HCT116 (cell line): ENCODE results near the gene CRIM1. TPM values are rescaled to one million over a fixed set of nuclear protein-coding genes. Genes with fewer than 3 reads are reported as not detected.

Source experiments
- ATAC-seq: fragments of 200-7000 bp; cut with Tn5 transposase; 2 replicates; pipeline ENCODE4 v1.9.1; 2020; ENCODE audit warnings: mild to moderate bottlenecking, moderate library complexity
- BruUV-seq: library from RNA; stranded (reverse); fragments of 400-500 nt; replicated peaks from 2 replicates; lab custom pipeline; 2021; lab: Mats Ljungman, UMichigan
- CTCF ChIA-PET: fragments of 300-600 bp; sonication (Branson Sonifier 250); formaldehyde crosslinking; loops from one replicate; lab custom pipeline; 2021; ENCODE audit warnings: antibody characterized with exemption; lab: Charles Lee
- POLR2A ChIA-PET: fragments of 300-600, 350-600 bp; sonication (Branson Sonifier 250); formaldehyde crosslinking; loops from one replicate; lab custom pipeline; 2021; ENCODE audit warnings: antibody characterized with exemption; lab: Charles Lee
- RAD21 ChIA-PET, 2 experiments: fragments of 300-600 bp; sonication (Branson Sonifier 250); formaldehyde crosslinking; loops; one replicate each; lab custom pipeline; 2023; ENCODE audit warnings: low total read pairs in 2 of 2; ENCODE audit not compliant: uncharacterized antibody in 2 of 2, unreplicated experiment in 2 of 2, low non-redundant PET in 1 of 2; lab: Charles Lee
- DNase-seq: peaks from one replicate; pipeline ENCODE4 v3.0.0-alpha.2; 2010; ENCODE audit warnings: low read depth, low spot score
- H2AFZ ChIP-seq: fragments of 200-600 bp; shearing (Covaris generic), sonication (generic); 2 replicates; pipeline ENCODE4 v1.6.1; 2017; ENCODE audit warnings: low read depth, mixed run types, mixed read lengths, antibody characterized with exemption, low read length; ENCODE audit not compliant: poor library complexity, severe bottlenecking
- H3K27ac ChIP-seq: 2 replicates; pipeline ENCODE4 v1.5.1; 2012; ENCODE audit warnings: low read depth, low read length
- H3K27me3 ChIP-seq: fragments of 200-600 bp; sonication (generic); 2 replicates; pipeline ENCODE4 v1.6.1; 2016; ENCODE audit warnings: mixed run types, low read length, mixed read lengths; ENCODE audit not compliant: insufficient read depth
- H3K36me3 ChIP-seq, 2 experiments: fragments of 200-500 bp in 1 of 2; fragments of 200-600 bp in 1 of 2; sonication (Bioruptor generic) in 1 of 2; sonication (generic) in 1 of 2; 2 replicates each; pipeline versions ENCODE4 v1.5.1 to v1.6.1; 2014 to 2016; ENCODE audit warnings: low read length in 2 of 2, inconsistent platforms in 1 of 2, mixed read lengths in 1 of 2, mixed run types in 1 of 2; ENCODE audit not compliant: insufficient read depth in 2 of 2, control insufficient read depth in 1 of 2
- H3K4me1 ChIP-seq, 2 experiments: fragments of 200-600 bp in 1 of 2; sonication (generic) in 1 of 2; 2 replicates each; pipeline versions ENCODE4 v1.5.1 to v1.6.1; 2012 to 2017; ENCODE audit warnings: low read length in 2 of 2, inconsistent platforms in 1 of 2, mild to moderate bottlenecking in 1 of 2, mixed read lengths in 1 of 2, mixed run types in 1 of 2, moderate library complexity in 1 of 2; ENCODE audit not compliant: insufficient read depth in 2 of 2, control insufficient read depth in 1 of 2
- H3K4me2 ChIP-seq: fragments of 200-600 bp; sonication (generic); 2 replicates; pipeline ENCODE4 v1.6.1; 2017; ENCODE audit warnings: mixed run types, low read length, mixed read lengths
- H3K4me3 ChIP-seq, 2 experiments: fragments of 200-600 bp in 1 of 2; sonication (generic) in 1 of 2; replicated peaks in 1 of 2; 2 replicates each; pipeline ENCODE4 v1.5.1; 2011 to 2016; ENCODE audit warnings: low read length in 2 of 2, control low read depth in 1 of 2, low read depth in 1 of 2, mild to moderate bottlenecking in 1 of 2, mixed read lengths in 1 of 2, mixed run types in 1 of 2
- H3K79me2 ChIP-seq: fragments of 200-600 bp; sonication (generic); 2 replicates; pipeline ENCODE4 v1.6.1; 2017; ENCODE audit warnings: mild to moderate bottlenecking, mixed run types, low read length, moderate library complexity, mixed read lengths; ENCODE audit not compliant: insufficient read depth
- H3K9ac ChIP-seq: fragments of 200-600 bp; sonication (generic); 2 replicates; pipeline ENCODE4 v1.6.1; 2016; ENCODE audit warnings: low read length, mixed read lengths
- H3K9me2 ChIP-seq: fragments of 200-600 bp; sonication (generic), shearing (Covaris generic); 2 replicates; pipeline ENCODE4 v1.6.1; 2017; ENCODE audit warnings: mixed run types, mild to moderate bottlenecking, moderate library complexity; ENCODE audit not compliant: insufficient read depth
- H3K9me3 ChIP-seq, 2 experiments: fragments of 200-500 bp in 1 of 2; fragments of 200-600 bp in 1 of 2; sonication (Bioruptor generic) in 1 of 2; sonication (generic) in 1 of 2; 2 replicates each; pipeline ENCODE4 v1.6.1; 2014 to 2017; ENCODE audit warnings: low read length in 2 of 2, mixed read lengths in 2 of 2, inconsistent platforms in 1 of 2, low read depth in 1 of 2, mild to moderate bottlenecking in 1 of 2, mixed run types in 1 of 2, moderate library complexity in 1 of 2; ENCODE audit not compliant: control insufficient read depth in 1 of 2, insufficient read depth in 1 of 2
- H4K20me1 ChIP-seq: fragments of 200-600 bp; sonication (generic), shearing (Covaris generic); 2 replicates; pipeline ENCODE4 v1.6.1; 2017; ENCODE audit warnings: mixed run types, mild to moderate bottlenecking, moderate library complexity; ENCODE audit not compliant: insufficient read depth
- CBX3 ChIP-seq: IDR thresholded peaks from 2 replicates; pipeline ENCODE4 v1.6.1; 2012; ENCODE audit warnings: low read depth
- CEBPB ChIP-seq: IDR thresholded peaks from 2 replicates; pipeline ENCODE4 v1.6.1; 2012; ENCODE audit warnings: low read depth
- CTCF ChIP-seq, 3 experiments: fragments of 200-600 bp in 1 of 3; sonication (generic) in 1 of 3; IDR thresholded peaks in 2 of 3; conservative IDR thresholded peaks in 1 of 3; 2 replicates each; pipeline ENCODE4 v1.5.1; 2012 to 2017; ENCODE audit warnings: low read depth in 2 of 3, low read length in 2 of 3, antibody characterized with exemption in 1 of 3, borderline replicate concordance in 1 of 3, control low read depth in 1 of 3, mild to moderate bottlenecking in 1 of 3, mixed read lengths in 1 of 3, mixed run types in 1 of 3, moderate library complexity in 1 of 3; ENCODE audit not compliant: insufficient read depth in 1 of 3
- EGR1 ChIP-seq: IDR thresholded peaks from 2 replicates; pipeline ENCODE4 v1.6.1; 2012; ENCODE audit warnings: low read depth
- EZH2 ChIP-seq: fragments of 200-600 bp; sonication (generic); IDR thresholded peaks from 2 replicates; pipeline ENCODE4 v1.6.1; 2017; ENCODE audit warnings: antibody characterized with exemption, mixed run types
- MAX ChIP-seq: IDR thresholded peaks from 2 replicates; pipeline ENCODE4 v1.6.1; 2012
- POLR2AphosphoS5 ChIP-seq: IDR thresholded peaks from 2 replicates; pipeline ENCODE4 v1.6.1; 2011; ENCODE audit warnings: mild to moderate bottlenecking, low read depth, low read length, moderate library complexity
- RAD21 ChIP-seq: IDR thresholded peaks from 2 replicates; pipeline ENCODE4 v1.6.1; 2012; ENCODE audit warnings: low read depth, mild to moderate bottlenecking
- REST ChIP-seq: IDR thresholded peaks from 2 replicates; pipeline ENCODE4 v1.6.1; 2012; ENCODE audit warnings: low read depth
- SP1 ChIP-seq: IDR thresholded peaks from 2 replicates; pipeline ENCODE4 v1.6.1; 2012; ENCODE audit warnings: low read depth
- SRF ChIP-seq: IDR thresholded peaks from 2 replicates; pipeline ENCODE4 v1.6.1; 2012; ENCODE audit warnings: low read depth
- TCF7L2 ChIP-seq: IDR thresholded peaks from 2 replicates; pipeline ENCODE4 v1.7.0; 2011; ENCODE audit warnings: borderline replicate concordance, inconsistent platforms; ENCODE audit not compliant: insufficient read depth, insufficient read length; ENCODE audit errors: extremely low read depth
- ZBTB33 ChIP-seq: IDR thresholded peaks from 2 replicates; pipeline ENCODE4 v1.6.1; 2011; ENCODE audit warnings: mild to moderate bottlenecking, low read length, moderate library complexity; ENCODE audit not compliant: insufficient replicate concordance; ENCODE audit errors: extremely low read depth
- intact Hi-C: fragments of 100-400 bp; cut with micrococcal nuclease; formaldehyde crosslinking; loops from 2 replicates; pipeline ENCODE4 v1.10.0; 2022
- total RNA-seq: library from RNA; stranded (reverse); gene quantifications from one replicate; pipeline ENCODE4 v1.2.1, GENCODE V29; 2021; ENCODE audit not compliant: unreplicated experiment
- TF ChIP-seq, protein P1 (sequence below): IDR thresholded peaks from 2 replicates; pipeline ENCODE4 v1.6.1; 2012

The CRIM1 gene
- total RNA-seq, 1 experiment from 2014 or later: 27.2 TPM

- ChIA-PET RAD21 (no interaction called here), CTCF (no interaction called here), POLR2A (no interaction called here)
- Histone ChIP-seq H3K27ac (no peak overlapping the region), H3K9ac (no peak overlapping the region), H3K36me3 (peaks cover 0 to 9% of the 10 kb centered on the region in 2 experiments; a peak in 1 of 4 replicates), H3K4me1 (peaks cover 0 to 5% of the 10 kb centered on the region in 2 experiments; a peak in 1 of 4 replicates), H3K27me3 (no peaks in the 10 kb centered on the region), H4K20me1 (no peaks in the 10 kb centered on the region), H3K79me2 (peaks cover 4% of the 10 kb centered on the region; the same call in 1 of the 2 replicates), H2AFZ (no peak overlapping the region), H3K4me2 (no peak overlapping the region), H3K4me3 (no peak overlapping the region), H3K9me3 (no peaks in the 10 kb centered on the region), H3K9me2 (no peaks in the 10 kb centered on the region)
- no peak for TF ChIP-seq REST
- no peak for TF ChIP-seq SRF
- no peak for TF ChIP-seq RAD21
- no peak for TF ChIP-seq CEBPB
- no peak for TF ChIP-seq SP1
- TF ChIP-seq EZH2: no peak
- TF ChIP-seq, protein P1, sequence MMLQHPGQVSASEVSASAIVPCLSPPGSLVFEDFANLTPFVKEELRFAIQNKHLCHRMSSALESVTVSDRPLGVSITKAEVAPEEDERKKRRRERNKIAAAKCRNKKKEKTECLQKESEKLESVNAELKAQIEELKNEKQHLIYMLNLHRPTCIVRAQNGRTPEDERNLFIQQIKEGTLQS: no peak
- no peak for TF ChIP-seq CBX3
- no peak for TF ChIP-seq EGR1
- no peak for TF ChIP-seq TCF7L2
- TF ChIP-seq ZBTB33: no peak
- TF ChIP-seq MAX: no peak
- no peak for TF ChIP-seq CTCF (IDR thresholded peaks at IDR 0.05 in 2 of 3, conservative IDR thresholded peaks at IDR 0.05 in 1 of 3; ENCODE audit: borderline replicate concordance in 1 of 3, insufficient read depth in 1 of 3, low read depth in 2 of 3, low read length in 2 of 3)
- no peak for TF ChIP-seq POLR2AphosphoS5
- BruUV-seq: no TSS peak
- ATAC-seq (no peak), DNase-seq (no peak)
- intact Hi-C loops: no loop called here
Observed at GRCh38 chr2:36395866-36396265, 40.3 kb downstream of the CRIM1 start.
